ENCODE results near the gene ARHGAP6.
"Not testable (repeated sequence)": the region's sequence is repeated elsewhere in the genome, so short reads cannot be mapped to it uniquely, and the experiment has no call there.

DNA sequence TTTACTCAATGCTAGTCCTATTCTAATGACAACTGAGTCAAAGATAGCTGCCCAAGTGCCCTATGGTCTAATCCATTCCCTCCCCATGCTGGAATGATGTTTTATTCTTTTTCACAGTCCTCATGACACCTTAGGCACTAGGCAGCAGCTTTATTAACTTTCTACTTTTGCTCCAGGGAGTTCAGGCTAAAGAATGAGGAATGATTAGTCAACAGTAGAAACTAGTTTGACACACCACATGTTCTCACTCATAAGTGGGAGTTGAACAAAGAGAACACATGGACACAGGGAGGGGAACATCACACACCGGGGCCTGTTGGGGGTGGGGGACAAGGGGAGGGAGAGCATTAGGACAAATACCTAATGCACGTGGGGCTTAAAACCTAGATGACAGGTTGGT, 309.8 kb downstream of the ARHGAP6 start:
- not testable (repeated sequence) for TF ChIP-seq POLR2A (IDR thresholded peaks at IDR 0.05; ENCODE audit: extremely low read depth, insufficient read length)
- TF ChIP-seq, protein P1, sequence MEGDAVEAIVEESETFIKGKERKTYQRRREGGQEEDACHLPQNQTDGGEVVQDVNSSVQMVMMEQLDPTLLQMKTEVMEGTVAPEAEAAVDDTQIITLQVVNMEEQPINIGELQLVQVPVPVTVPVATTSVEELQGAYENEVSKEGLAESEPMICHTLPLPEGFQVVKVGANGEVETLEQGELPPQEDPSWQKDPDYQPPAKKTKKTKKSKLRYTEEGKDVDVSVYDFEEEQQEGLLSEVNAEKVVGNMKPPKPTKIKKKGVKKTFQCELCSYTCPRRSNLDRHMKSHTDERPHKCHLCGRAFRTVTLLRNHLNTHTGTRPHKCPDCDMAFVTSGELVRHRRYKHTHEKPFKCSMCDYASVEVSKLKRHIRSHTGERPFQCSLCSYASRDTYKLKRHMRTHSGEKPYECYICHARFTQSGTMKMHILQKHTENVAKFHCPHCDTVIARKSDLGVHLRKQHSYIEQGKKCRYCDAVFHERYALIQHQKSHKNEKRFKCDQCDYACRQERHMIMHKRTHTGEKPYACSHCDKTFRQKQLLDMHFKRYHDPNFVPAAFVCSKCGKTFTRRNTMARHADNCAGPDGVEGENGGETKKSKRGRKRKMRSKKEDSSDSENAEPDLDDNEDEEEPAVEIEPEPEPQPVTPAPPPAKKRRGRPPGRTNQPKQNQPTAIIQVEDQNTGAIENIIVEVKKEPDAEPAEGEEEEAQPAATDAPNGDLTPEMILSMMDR (IDR thresholded peaks at IDR 0.05; ENCODE audit: low read depth, low read length) = not testable (repeated sequence)
- TF ChIP-seq, protein P2, sequence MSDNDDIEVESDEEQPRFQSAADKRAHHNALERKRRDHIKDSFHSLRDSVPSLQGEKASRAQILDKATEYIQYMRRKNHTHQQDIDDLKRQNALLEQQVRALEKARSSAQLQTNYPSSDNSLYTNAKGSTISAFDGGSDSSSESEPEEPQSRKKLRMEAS (IDR thresholded peaks at IDR 0.05; ENCODE audit: low read depth, low read length) = not testable (repeated sequence)
